H1 (cell line): ENCODE data around the gene ITPR3. TPM values are rescaled to one million over a fixed set of nuclear protein-coding genes. Genes with fewer than 3 reads are reported as not detected.

ENCODE experiments used
- CHD2 ChIP-seq: IDR thresholded peaks from 2 replicates; pipeline ENCODE4 v1.6.1; 2012; ENCODE audit warnings: low read length, improper control_type of control experiment
- CHD7 ChIP-seq: fragments of 300-600 bp; sonication (generic); IDR thresholded peaks from 2 replicates; pipeline ENCODE4 v1.7.1; 2012; ENCODE audit warnings: low read length, moderate library complexity, mild to moderate bottlenecking, inconsistent platforms; ENCODE audit not compliant: insufficient replicate concordance
- CREB1 ChIP-seq: IDR thresholded peaks from 2 replicates; pipeline ENCODE4 v1.6.1; 2012; ENCODE audit warnings: inconsistent platforms
- E2F6 ChIP-seq: IDR thresholded peaks from 2 replicates; pipeline ENCODE4 v1.6.1; 2012; ENCODE audit warnings: inconsistent platforms
- HDAC2 ChIP-seq, 2 experiments: fragments of 300-600 bp in 1 of 2; sonication (generic) in 1 of 2; IDR thresholded peaks; 2 replicates each; pipeline ENCODE4 v1.6.1; 2011 to 2012; ENCODE audit warnings: low read depth in 2 of 2, low read length in 2 of 2, mild to moderate bottlenecking in 2 of 2, moderate library complexity in 2 of 2, borderline replicate concordance in 1 of 2, inconsistent platforms in 1 of 2
- JUN ChIP-seq: IDR thresholded peaks from 2 replicates; pipeline ENCODE4 v1.6.1; 2011; ENCODE audit warnings: low read depth, mild to moderate bottlenecking, improper control_type of control experiment, low read length
- MAX ChIP-seq: IDR thresholded peaks from 2 replicates; pipeline ENCODE4 v1.6.1; 2012; ENCODE audit warnings: inconsistent platforms
- POLR2AphosphoS5 ChIP-seq: IDR thresholded peaks from 2 replicates; pipeline ENCODE4 v1.6.1; 2011; ENCODE audit warnings: low read depth, low read length
- polyA plus RNA-seq, 7 experiments: library from polyadenylated mRNA; depleted of rRNA in 3 of 7; stranded (reverse) in 5 of 7; unstranded in 2 of 7; fragments of >200 nt in 5 of 7; fragments of 200-250 nt in 2 of 7; gene quantifications; 1 replicate in 5 of 7; 2 replicates in 1 of 7; 4 replicates in 1 of 7; pipeline versions ENCODE4 v1.2.1 to v1.2.3, GENCODE V29; 2011 to 2013; ENCODE audit warnings: missing spikeins in 2 of 7, mixed read lengths in 2 of 7
- total RNA-seq: library from RNA; stranded (reverse); fragmentation: NEBNext Ultra II Directional; extraction: Animal tissue kit (Norgen Biotek cat#: 25700); gene quantifications from 2 replicates; pipeline ENCODE4 v1.2.1, GENCODE V29; 2021

Gene ITPR3
- total and polyA plus RNA-seq, 2 of the 8 experiments (the other 6 are each of a cell fraction or from before 2014, with no cell fraction given), result 29.1 to 45.7 TPM

- TF ChIP-seq CHD7 (no peak), POLR2AphosphoS5 (no peak), CREB1 (no peak), MAX (no peak), E2F6 (no peak), JUN (no peak), CHD2 (no peak), HDAC2 (IDR thresholded peaks at IDR 0.05; ENCODE audit: borderline replicate concordance in 1 of 2, low read depth in 2 of 2, low read length in 2 of 2) (no peak)
These were observed 102.4 kb downstream of the ITPR3 start (continued) for GRCh38 chr6:33723371-33724085.
